Glomerular visceral epithelial cell (primary cell): ENCODE data around the gene TUBD1.
"Not testable (repeated sequence)": the region's sequence is repeated elsewhere in the genome, so short reads cannot be mapped to it uniquely, and the experiment has no call there.

Source experiments
- DNase-seq: peaks from one replicate; pipeline ENCODE4 v3.0.0-alpha.2; 2016; ENCODE audit errors: extremely low spot score

Gene TUBD1

DNA sequence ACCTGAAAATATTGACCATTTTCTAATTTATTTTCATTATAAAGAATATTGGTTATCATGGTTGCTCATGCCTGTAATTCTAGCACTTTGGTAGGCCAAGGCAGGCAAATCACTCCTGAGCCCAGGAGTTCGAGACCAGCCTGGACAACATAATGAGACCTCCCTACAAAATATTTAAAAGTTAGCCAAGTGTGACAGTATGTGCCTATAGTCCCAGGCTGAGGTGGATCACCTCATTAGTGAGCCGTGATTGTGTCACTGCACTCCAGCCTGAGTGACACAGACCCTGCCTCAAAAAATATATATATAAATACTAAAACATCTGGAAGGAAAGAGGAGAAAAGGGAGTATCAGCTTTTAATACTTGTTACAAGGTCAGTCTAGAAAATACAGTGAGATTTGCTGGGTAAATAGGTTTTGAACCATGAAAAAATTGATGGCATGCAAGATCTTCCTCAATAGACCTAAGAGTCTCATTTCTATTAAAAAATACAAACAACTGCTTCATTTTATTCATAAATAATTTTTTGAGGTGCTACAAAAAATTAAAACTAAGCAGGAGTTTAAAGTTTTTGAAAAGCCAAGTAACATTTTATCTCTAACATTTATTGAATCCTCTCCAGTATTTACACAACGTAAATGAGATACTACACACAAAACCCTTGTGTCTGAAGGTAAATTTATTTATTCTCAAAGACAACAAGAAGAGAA is 47.7 kb downstream of the TUBD1 start:
- DNase-seq: peak; percentile 86

DNA sequence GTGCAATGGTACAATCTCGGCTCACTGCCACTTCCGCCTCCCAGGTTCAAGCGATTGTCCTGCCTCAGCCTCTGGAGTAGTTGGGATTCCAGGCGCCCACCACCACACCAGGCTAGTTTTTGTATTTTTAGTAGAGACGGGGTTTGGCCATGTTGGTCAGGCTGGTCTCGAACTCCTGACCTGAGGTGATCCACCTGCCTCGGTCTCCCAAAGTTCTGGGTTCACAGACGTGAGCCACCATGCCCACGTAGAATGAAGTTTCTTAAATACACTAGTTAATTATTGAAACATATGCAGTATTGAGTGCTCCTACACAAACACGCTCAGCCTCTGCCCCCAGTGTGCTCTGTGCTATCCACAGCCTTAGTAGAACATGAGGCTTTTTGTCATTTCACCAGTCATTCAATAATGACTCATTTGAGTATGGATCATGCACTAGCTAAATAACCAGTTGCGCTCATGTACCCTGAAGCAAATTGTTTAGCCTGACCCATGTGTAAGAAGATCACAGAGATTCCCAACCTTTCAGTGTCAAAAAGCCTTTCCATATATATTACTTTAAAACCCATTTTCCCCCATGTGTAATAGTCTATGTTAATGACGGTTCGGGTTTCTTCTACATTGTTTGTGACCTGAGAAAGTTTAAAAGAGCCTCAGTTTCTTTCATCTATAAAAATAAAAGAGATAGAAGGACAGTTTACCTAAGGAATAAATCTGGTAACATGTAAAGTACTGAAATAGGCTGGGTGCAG is 49.7 kb downstream of the TUBD1 start:
- DNase-seq: peak; percentile 95

DNA sequence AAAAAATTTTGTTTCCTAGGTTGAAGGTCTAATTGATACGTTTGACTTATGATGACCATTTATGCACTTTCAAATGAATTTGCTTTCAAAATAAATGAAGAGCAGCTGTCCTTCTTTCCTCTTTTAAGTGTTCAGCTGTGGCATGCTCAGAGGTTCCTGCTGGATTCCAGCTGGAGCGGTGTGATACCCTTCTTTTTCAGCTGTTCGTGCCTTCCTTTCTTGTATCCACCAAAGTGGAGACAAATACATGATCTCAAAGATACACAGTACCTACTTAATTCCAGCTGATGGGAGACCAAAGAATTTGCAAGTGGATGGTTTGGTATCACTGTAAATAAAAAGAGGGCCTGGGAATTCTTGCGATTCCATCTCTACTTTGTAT is 50.9 kb downstream of the TUBD1 start:
- not testable (repeated sequence) for DNase-seq

DNA sequence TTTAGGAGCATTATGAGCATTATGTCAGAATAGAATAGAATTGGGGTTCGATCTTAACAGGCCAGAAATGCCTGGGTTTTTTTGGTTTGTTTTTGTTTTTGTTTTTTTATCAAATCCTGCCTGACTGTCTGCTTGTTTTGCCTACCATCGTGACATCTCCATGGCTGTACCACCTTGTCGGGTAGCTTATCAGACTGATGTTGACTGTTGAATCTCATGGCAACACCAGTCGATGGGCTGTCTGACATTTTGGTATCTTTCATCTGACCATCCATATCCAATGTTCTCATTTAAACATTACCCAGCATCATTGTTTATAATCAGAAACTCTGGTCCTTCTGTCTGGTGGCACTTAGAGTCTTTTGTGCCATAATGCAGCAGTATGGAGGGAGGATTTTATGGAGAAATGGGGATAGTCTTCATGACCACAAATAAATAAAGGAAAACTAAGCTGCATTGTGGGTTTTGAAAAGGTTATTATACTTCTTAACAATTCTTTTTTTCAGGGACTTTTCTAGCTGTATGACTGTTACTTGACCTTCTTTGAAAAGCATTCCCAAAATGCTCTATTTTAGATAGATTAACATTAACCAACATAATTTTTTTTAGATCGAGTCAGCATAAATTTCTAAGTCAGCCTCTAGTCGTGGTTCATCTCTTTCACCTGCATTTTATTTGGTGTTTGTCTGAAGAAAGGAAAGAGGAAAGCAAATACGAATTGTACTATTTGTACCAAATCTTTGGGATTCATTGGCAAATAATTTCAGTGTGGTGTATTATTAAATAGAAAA is 51.5 kb downstream of the TUBD1 start:
- DNase-seq: peak; percentile 66

DNA sequence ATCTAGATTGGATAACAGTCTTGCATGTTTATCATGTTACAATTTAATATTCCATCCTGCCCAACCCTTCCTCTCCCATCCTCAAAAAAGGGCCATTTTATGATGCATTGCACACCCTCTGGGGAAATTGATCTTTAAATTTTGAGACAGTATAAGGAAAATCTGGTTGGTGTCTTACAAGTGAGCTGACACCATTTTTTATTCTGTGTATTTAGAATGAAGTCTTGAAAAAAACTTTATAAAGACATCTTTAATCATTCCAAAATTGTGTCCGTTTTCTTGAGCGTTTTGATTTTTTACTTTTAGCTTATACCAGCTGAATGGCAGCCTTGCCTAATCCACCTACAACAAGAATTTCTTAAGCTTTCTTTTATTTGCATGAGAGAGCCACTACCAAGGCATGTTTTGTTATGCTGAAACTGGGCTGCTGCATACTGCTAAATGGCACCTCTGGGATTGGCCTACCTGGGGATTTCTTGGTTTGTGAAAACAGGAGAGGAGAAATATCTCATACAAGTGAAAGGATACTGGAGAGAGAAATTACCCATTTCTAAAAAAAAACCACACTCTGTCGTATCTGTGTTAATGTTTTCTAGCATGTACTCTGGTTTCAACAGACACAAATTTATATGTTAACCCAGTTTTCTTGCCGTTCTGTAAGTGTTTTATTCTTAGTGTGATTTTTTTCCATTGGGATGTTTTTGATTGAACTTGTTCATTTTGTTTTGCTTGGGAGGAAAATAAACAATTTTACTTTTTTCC is 52.2 kb downstream of the TUBD1 start:
- peak; percentile 65 for DNase-seq

DNA sequence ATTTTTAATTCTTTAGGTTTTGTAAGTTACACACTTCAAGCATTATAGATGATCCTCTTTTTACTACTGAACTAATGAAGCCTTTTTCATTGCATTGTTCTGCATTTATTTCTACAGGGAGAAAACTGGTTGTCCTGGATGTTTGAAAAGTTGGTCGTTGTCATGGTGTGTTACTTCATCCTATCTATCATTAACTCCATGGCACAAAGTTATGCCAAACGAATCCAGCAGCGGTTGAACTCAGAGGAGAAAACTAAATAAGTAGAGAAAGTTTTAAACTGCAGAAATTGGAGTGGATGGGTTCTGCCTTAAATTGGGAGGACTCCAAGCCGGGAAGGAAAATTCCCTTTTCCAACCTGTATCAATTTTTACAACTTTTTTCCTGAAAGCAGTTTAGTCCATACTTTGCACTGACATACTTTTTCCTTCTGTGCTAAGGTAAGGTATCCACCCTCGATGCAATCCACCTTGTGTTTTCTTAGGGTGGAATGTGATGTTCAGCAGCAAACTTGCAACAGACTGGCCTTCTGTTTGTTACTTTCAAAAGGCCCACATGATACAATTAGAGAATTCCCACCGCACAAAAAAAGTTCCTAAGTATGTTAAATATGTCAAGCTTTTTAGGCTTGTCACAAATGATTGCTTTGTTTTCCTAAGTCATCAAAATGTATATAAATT is 53.0 kb downstream of the TUBD1 start:
- DNase-seq: peak; percentile 68

DNA sequence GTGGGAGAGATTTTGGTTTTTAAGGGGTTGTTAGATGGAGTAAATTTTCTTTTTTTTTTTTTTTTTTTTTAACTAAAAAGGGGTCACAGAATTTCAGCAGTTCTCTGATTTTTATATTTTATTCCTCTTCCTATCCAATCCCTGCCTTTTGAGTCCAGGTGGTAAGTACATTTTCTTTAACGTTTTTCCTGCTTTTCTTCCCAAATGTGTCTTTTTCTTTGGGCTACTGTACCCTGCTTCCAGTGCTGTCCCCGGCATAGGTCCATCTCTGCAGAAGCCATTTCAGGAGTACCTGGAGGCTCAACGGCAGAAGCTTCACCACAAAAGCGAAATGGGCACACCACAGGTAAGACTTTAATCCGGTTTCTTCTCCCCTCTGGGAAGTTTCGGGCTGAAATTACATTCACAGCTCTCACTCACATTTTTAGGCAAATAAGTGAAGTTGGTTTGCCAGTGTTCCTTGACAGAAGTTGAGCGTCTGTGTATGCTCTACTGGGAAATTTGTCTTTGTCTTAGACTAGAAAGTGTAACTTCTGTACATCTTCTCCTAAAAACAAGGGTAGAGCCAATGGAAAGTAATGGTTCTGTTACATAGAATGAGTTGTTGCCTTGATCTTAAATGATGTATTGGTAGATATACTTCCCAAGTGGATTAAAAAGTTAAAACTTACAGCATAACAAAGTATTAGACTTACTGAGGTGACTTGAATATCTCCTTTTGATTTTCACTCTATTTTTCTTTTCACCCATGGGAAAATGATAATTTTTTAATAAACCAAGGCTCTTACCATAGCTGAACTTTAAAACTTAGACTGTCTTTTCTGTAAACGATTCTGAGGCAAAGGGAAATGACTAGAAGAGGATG is 54.5 kb downstream of the TUBD1 start:
- DNase-seq: peak; percentile 66

DNA sequence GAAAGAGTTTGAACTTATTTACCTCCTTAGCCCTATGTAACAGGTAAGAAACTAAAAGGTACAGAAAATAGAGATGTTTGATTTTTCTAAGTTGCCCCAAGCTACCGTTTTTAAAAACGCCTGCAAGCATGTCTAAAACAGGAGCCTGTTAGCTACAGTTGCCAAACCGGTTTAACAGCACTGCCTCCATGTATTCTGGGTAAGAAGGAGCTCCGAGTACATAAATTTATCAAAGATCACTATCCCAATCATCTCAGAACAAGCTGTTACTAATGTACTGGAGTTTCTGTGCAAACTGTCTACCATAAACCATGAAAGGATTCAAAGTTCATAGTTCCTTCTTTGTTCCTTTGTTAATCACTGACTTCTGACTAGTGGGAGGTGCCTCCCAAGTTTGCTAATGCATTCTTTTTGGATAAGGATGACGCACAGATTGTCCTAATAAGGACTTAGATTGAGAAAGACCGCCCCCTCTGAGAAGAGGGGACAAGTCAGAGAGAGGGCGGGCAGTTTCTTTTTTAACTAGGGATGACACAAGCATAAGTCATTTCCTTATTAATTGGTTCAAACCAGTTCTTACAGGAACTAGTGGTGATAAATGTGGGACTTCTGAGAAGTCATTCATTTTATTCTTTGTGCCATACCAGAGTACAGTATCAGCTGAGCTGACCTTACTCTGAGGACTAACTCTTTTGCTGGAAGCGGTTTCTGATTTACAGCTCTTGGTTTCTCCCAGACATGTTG is 55.3 kb downstream of the TUBD1 start:
- peak; percentile 100 for DNase-seq

DNA sequence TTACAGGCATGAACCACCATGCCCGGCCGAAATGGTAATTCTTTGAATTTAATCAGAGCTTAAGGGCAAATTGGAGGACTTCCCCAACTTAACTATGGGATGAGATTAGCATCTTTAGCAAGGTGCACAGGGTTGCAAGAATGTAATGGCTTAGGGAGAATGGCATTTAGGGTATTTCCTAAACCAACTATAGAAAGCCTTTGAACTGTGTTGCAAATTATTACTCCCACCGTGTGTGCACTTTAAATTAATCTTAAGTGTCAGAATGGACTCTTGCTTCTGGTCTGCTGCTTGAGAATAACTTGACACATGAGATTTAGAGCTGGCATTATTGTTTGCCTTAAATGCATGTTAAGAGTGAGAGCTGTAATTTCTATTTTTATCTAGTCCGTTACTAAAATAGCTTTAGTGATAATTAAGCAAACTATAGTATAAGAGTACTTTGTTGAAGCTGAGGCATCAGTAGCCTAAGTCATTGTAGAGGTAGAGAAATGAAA is 59.8 kb downstream of the TUBD1 start:
- peak; percentile 31 for DNase-seq

DNA sequence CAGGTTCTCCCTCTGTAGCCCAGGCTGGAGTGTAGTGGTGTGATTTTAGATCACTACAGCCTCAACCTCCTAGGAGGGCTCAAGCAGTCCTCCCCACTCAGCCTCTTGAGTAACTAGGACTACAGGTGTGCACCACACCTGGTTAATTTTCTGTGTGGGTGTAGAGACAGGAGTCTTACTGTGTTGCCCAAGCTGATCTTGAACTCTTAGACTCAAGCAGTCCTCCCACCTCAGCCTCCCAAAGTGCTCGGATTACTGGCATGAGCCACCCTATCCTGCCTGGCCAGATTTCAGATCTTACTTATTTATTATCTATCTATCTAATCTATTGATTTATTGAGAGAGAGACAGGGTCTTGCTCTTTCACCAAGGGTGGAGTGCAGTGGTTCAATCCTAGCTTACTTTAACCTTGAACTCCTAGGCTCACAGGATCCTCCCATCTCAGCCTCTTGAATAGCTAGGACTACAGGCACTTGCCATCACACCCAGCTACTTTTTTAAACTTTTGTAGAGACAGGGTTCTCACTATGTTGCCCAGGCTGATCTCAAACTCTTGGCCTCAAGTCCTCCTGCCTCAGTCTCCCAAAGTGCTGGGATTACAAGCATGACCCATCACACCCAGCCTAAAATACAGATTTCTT is 61.8 kb downstream of the TUBD1 start:
- no peak for DNase-seq

DNA sequence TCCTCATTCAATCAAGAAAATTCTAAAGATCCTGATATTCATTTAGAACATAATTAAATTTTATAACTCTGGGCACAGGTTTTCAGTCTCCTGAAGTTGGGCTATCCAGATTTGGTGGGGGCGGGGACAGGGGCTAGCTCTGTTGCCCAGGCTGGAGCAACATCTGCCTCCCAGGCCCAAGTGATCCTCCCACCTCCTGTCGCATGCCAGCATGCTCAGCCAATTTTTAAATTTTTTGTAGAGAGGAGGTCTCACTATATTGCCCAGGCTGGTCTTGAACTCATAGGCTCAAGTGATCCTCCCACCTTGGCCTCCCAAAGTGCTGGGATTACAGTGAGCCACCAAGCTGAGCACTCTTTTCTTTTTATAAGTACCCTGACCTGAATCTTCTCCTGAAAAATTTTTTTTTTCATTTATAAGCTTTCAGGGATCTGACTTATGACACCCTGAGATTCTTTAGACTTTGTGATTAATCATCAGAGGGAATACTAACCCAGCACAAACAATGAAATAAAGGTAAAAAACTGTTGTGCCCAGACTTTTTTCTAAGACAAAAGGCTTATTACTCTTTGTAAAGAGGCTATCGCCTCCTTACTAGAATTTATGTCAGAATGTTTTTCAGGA is 62.6 kb downstream of the TUBD1 start:
- peak; percentile 67 for DNase-seq

DNA sequence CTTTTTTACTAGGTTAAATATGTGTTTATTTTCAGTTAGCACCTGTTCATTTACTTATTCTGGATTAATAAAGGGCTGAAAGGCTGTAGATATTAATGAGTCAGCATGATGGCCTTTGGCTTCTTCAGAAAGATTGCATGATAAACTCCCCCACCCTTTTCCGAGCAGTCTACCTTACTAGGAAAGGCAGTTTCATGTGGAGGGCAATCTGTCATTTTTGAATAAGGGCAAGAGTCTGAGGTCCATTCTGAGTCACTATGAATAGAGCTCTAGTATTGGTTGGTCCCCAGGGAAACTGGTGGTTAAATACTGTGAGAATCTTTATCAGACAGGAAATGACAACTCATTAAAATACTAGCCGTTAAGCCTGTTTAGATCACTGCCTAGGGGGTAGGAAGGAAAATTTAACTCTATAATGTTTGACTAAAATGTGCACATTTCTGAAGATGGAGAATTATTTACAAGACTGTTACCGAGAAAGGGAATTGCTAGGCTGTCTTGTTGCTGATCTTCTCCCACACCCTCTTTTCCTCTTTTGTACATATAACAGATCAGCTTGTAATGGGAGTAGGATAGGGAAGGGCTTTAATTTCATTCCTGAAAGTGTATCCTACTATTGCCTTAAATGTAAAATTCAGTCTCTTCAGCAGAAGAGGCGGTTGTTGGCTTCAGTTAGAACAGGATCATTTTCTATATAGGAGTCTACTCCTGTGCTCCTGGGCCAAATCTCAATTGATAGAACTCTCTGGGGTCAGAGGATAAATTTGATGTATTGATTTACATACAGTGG is 63.3 kb downstream of the TUBD1 start:
- DNase-seq: peak; percentile 98

DNA sequence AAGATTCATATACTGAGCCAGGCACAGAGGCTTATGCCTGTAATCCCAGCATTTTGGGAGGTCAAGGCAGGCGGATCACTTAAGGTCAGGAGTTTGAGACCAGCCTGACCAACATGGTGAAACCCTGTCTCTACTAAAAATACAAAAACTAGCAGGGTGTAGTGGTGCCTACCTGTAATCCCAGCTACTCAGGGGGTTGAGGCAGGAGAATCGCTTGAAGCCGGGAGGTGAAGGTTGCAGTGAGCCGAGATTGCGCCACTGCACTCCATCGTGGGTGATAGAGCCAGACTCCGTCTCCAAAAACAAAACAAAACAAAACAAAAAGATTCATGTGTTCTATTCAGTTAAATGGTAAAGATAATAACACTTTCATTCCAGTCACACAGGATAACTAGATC is 63.9 kb downstream of the TUBD1 start:
- DNase-seq: not testable (repeated sequence)

DNA sequence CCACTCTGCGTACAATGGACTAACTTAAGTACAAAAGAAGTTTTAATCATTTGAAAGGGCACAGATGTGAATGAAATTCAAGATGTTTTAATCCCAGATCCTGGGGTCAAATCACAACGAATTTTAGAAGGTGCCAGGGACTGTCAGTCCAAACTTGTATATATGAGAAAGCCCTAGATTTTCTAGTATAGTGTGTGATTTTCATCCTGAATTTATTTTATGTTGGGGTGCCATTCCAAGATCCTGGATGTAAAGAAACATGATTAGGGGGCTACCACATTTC is 64.3 kb downstream of the TUBD1 start:
- no peak for DNase-seq

DNA sequence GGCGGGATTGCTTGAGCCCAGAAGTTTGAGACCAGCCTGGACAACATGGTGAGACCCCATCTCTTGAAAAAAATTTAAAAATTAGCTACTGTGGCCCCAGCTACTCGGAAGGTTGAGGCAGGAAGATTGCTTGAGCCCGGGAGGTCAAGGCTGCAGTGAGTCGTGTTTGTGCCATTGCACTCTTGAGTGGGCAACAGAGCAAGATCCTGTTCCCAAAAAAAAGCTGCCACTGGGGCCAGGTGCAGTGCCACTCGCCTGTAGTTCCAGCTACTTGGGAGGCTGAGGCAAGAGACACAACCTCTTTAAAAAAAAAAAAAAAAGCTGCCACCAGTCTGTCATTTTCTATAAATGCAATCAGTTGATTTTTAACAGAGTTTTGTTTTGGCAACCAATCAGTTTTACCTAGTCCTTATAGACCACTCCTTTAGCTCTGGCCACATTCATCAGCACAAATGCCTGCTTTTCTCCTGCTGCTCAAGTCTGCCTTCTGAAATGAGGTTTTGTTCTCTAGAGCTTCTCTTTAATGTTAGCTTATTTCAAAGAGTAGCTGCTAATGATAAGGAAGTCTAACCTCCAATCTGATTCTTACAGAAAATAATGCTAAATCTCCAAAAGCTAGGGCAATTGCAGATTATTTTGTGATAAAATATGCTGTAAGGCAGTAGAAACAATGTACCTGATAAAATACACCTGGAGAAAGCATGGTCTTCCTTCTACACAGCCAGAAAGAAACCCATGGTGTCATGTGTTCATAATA is 64.8 kb downstream of the TUBD1 start:
- peak; percentile 75 for DNase-seq

DNA sequence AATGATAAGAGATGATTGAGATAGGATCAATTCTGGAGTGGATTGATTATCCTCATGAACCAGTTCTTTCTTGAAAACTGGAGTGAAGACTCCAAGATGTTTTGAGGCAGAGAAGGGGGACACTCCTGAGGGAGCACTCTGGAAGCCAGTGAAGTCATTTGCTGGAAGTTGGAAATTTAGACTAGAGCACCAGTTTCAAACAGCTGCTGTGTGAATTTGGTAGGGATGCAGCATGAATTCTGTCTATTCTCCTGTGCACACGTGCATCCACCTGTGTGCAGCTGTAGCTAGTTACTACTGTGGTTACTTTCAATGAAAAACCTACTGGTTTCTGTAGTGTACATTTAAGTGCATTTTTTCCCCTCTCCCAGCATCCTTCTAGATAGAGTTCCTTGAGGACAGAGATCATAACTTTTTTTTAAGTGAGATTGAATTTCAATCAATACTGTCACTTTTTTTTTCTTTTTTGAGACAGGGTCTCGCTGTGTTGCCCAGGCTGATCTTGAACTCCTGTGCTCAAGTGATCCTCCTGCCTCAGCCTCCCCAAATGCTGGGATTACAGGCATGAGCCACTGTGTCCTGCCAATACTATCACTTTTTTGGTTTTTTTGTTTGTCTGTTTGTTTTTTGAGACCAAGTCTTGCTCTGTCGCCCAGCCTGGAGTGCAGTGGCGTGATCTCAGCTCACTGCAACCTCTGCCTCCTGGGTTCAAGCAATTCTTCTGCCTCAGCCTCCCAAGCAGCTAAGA is 65.9 kb downstream of the TUBD1 start:
- DNase-seq: no peak
